NCI-H1930 (cell line): ENCODE data around the gene ZNF646.
A peak's percentile ranks its signal among the peaks of the same experiment; 100 is the strongest.

ENCODE experiments used
- DNase-seq, 2 experiments: peaks; one replicate each; lab custom pipeline; 2025; lab: John Stamatoyannopoulos, UW

Gene ZNF646

DNA sequence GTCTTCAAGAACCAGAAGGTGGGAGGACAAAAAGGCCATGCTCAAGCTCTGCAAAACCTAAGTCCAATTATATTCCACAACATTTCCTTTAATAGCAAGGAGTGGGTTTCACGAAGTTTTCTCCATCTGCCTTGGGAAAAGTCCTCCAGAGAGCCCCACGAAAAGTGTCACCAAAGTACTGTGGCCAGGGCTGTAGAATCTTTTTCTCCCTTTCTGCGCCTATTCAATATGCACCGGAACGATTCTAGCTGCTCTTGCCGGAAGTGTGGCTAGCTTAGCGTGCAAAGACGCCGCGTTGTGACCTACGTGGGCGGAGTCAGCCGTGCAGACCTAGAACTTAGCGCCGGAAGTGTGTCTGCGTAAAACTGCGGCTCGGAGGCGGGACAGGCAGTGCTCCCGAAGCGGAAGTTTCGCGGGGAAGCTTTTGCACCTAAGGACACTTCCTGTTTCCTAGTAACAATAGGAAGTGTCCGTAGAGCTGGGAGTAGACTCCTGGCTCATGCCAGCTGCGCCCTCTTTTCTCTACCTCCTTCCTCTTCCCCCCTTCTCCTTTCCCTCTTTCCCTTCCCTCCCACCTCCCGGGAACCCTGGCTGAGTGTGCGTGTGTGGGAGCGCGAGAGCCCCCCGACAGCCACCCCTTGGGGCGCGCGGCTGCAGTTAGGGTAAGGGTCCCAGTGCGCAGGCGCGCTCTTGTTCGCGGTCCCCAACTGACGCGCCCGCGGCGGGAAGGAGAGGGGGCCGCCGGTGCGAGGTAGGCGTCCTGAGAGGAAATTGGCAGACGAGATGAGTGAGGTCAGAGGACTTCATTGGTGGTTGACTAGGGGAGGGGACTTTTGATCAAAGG is at the start of gene ZNF646, which contains the start of gene ZNF668:
Gene ZNF646, plus strand, starts transcription at position 453 of the 844 bp plus-strand sequence. CDS start 1,903 bp downstream, outside the sequence.
Gene ZNF668, minus strand, starts transcription at position 271 of the 844 bp plus-strand sequence. CDS start 9,781 bp downstream, outside the sequence.
- peak; percentile 99 to 100 for DNase-seq

- no peak for DNase-seq
These were observed 48.9 kb upstream of the ZNF646 start for GRCh38 chr16:31025339-31025738.

GRCh38 chr16:31029272-31029671 is 45.0 kb upstream of the ZNF646 start:
- no peak for DNase-seq

- DNase-seq = no peak
These were observed 42.9 kb upstream of the ZNF646 start for GRCh38 chr16:31031276-31031675.

DNA sequence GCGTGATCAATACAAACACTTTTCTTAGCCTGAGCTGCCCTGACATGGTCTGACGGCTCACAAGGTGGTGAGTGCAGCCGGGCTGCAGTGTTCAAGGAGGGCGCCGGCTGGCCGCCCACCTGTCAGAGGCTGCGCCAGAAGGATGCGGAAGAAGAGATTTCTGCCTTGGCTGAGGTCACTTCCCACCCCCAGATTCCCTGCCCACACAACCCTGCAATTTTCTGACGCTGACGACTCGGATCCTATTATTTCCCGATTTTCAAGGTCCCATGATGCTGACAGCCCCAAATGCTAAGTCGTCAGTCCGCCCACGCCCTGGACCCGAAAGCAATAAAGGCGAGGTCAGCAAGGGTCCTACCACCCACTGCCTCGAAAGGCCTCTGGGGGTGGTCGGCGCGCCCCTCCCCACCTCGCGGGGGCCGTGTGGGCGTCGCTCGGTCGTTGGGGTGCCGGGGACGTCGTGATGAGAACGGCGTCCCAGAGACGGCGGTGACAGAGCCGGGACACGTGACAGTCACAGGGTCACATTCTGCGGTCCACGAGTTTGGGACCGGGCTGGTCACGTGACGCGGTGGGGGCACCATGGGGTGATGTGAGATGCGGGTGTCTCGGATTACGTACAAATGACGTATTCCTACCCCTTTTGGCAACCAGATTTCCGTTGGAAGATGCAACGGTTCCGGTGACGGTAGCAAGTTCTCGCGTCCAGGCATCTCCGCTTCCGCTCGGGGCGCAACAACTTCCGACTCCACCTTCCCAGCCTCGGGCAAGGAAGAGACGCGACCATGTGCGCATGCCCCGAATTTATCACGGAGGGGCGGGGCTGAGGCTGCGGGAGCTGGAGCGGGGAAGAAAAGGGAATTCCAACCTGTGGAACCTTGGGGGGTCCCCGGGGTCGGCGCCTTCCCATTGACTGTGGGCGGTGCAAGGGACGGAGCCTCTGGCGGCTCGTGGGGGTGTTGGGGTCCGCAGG is 41.2 kb upstream of the ZNF646 start, which contains the start of gene STX4:
Gene STX4, plus strand, starts transcription at position 823 of the 973 bp plus-strand sequence. CDS start 248 bp downstream, outside the sequence.
- peak; percentile 95 to 98 for DNase-seq

GRCh38 chr16:31033709-31034492 is 40.3 kb upstream of the ZNF646 start:
- DNase-seq = peak; percentile 63 to 86

- DNase-seq = no peak
These were observed 37.5 kb upstream of the ZNF646 start for GRCh38 chr16:31036691-31037090.

DNA sequence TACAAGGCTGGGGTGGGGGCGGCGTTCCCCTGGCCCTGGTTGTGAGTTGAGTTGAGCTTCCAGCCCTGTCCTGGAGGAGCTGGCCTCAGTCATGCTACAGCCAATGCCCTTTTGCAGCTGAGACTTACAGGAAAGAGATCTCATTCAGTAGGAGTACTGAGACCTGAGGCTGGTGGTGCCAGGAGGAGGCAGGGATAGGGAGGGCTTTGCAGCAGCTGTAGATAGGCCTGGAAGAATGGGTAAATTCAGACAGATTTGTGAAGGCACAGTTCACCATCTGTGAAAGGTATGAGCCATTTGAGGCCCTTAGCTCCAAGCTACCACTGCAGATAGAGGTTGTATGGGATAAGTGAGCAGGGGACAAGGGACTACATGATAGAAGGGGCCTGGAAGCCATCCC is 35.2 kb upstream of the ZNF646 start:
- DNase-seq = no peak

GRCh38 chr16:31042866-31043265 is 31.4 kb upstream of the ZNF646 start:
- DNase-seq = no peak

GRCh38 chr16:31043352-31043751 is 30.9 kb upstream of the ZNF646 start:
- no peak for DNase-seq

- no peak for DNase-seq
These were observed 30.2 kb upstream of the ZNF646 start for GRCh38 chr16:31043898-31044481.

- DNase-seq = no peak
These were observed 23.8 kb upstream of the ZNF646 start for GRCh38 chr16:31050280-31051030.

DNA sequence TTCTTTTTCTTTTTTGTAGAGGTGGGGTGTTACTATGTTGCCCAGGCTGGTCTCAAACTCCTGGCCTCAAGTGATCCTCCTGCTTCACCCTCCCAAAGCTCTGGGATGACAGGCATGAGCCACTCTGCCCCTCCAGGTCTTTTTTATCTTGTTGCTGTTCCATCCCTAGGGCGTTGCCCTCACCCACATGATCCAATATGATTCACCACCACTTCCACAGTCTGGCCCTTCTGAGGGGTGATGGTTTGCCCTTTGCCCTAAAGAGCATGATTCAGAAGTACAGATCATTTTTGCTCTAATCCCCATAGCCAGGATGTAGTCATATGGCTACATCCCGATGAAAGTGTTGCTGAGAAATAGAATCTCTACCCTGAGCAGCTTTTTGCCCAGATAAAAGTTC is 22.1 kb upstream of the ZNF646 start:
- DNase-seq = no peak

DNA sequence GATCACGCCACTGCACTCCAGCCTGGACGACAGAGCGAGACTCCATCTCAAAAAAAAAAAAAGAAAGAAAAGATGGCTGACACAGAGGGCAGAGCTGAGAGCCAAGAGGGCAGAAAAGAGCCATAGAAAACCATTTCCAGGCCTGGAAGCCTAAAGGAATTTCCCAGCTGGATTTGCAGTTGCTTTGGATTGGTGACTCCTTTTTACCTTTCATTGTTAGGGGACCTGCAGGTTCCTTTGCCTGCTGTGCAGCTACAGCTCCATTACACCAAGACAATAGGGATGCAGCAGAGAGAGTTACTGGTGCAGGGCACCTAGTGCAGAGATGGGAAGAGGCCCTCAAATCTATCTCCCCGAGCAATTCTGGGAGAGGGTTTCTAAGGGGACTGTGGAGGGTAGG is 18.6 kb upstream of the ZNF646 start:
- DNase-seq = no peak

- no peak for DNase-seq
These were observed 13.0 kb upstream of the ZNF646 start for GRCh38 chr16:31061126-31061812.

DNA sequence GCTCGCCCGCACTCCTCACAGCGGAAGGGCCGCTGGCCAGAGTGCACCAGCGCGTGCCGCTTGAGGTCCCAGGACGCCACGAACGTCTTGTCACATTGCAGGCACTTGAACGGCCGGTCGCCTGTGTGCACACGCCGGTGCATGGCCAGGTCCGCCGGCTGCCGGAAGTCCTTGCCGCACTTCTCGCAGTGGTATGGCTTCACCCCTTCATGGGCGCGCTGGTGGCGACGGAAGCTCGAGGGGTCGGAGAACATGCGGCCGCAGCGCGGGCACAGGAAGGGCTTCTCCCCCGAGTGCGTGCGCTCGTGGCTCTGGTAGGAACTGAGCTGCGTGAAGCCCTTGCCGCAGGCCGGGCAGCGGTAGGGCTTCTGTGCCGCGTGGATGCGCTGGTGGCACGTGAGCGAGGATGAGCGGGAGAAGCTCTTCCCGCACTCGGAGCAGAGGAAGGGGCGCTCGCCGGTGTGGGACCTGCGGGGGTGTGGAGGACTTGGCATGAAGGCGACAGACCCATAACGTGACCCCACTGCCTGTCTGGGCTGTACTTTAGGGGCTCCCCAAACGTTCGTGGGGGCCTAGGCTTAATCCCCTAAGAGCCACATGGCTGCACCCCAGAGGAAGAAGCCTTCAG is 12.3 kb upstream of the ZNF646 start:
- no peak for DNase-seq

GRCh38 chr16:31063495-31063842 is 10.8 kb upstream of the ZNF646 start:
- no peak for DNase-seq

DNA sequence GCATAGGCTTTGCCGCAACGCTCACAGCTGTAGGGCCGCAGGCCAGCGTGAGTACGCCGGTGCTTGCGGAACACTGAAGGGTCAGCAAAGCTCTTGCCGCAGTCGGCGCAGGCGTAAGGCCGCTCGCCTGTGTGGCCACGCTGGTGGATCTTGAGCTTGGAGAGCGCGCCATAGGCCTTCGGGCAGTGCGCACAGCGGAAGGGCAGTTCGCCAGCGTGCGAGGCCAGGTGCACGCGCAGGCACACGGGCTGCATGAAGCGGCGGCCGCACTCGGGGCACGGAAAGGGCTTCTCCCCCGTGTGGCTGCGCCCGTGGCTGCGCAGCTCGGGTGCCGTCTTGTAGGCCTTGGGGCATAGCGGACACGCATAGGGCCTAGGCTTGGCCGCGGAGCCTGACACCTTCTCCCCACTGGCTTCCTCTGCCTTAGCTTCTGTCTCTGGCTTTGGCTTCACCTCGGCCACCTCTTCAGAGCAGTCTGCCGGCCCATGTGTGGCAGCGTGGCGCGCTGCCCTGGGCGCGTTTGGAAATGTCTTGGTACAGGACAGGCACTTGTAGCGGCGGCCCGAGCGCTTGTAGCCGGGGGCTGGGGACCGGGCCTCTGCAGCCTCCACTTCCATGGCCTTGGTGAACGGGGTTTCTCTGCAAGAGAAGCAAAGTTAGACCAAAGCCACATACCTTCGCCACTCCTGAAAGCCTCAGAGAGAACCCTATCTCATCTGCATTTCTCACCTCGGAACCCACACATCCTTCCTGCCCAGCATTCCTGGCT is 10.2 kb upstream of the ZNF646 start:
- no peak for DNase-seq
